BE2C (cell line): ENCODE measurements around the gene NALCN.

Source experiments
- DNase-seq: peaks from one replicate; pipeline ENCODE4 v3.0.0-alpha.2; 2020
- H3K27me3 ChIP-seq: fragments of 250-450 bp; sonication (Bioruptor Pico); 2 replicates; pipeline ENCODE4 v1.5.1; 2020; ENCODE audit warnings: mild to moderate bottlenecking
- H3K36me3 ChIP-seq: fragments of 250-450 bp; sonication (Bioruptor Pico); 2 replicates; pipeline ENCODE4 v1.5.1; 2020; ENCODE audit warnings: mild to moderate bottlenecking
- H3K4me1 ChIP-seq: fragments of 250-450 bp; sonication (Bioruptor Pico); 2 replicates; pipeline ENCODE4 v1.5.1; 2020
- H3K4me3 ChIP-seq: 2 replicates; pipeline ENCODE4 v1.5.1; 2011; ENCODE audit warnings: low read depth, low read length
- H3K9me3 ChIP-seq: fragments of 250-450 bp; sonication (Bioruptor Pico); 2 replicates; pipeline ENCODE4 v1.5.1; 2020
- TF ChIP-seq, protein P1 (sequence below): IDR thresholded peaks from 2 replicates; pipeline ENCODE4 v1.5.1; 2012; ENCODE audit warnings: mild to moderate bottlenecking, low read depth, low read length

The NALCN gene

GRCh38 chr13:101053301-101054093 lies 362.8 kb downstream of the NALCN start:
- Histone ChIP-seq H3K27me3 (no peaks in the 10 kb centered on the region), H3K9me3 (no peaks in the 10 kb centered on the region), H3K36me3 (no peaks in the 10 kb centered on the region), H3K4me3 (no peak overlapping the region), H3K4me1 (no peaks in the 10 kb centered on the region)
- no peak for DNase-seq
- TF ChIP-seq, protein P1, sequence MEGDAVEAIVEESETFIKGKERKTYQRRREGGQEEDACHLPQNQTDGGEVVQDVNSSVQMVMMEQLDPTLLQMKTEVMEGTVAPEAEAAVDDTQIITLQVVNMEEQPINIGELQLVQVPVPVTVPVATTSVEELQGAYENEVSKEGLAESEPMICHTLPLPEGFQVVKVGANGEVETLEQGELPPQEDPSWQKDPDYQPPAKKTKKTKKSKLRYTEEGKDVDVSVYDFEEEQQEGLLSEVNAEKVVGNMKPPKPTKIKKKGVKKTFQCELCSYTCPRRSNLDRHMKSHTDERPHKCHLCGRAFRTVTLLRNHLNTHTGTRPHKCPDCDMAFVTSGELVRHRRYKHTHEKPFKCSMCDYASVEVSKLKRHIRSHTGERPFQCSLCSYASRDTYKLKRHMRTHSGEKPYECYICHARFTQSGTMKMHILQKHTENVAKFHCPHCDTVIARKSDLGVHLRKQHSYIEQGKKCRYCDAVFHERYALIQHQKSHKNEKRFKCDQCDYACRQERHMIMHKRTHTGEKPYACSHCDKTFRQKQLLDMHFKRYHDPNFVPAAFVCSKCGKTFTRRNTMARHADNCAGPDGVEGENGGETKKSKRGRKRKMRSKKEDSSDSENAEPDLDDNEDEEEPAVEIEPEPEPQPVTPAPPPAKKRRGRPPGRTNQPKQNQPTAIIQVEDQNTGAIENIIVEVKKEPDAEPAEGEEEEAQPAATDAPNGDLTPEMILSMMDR = no peak

DNA sequence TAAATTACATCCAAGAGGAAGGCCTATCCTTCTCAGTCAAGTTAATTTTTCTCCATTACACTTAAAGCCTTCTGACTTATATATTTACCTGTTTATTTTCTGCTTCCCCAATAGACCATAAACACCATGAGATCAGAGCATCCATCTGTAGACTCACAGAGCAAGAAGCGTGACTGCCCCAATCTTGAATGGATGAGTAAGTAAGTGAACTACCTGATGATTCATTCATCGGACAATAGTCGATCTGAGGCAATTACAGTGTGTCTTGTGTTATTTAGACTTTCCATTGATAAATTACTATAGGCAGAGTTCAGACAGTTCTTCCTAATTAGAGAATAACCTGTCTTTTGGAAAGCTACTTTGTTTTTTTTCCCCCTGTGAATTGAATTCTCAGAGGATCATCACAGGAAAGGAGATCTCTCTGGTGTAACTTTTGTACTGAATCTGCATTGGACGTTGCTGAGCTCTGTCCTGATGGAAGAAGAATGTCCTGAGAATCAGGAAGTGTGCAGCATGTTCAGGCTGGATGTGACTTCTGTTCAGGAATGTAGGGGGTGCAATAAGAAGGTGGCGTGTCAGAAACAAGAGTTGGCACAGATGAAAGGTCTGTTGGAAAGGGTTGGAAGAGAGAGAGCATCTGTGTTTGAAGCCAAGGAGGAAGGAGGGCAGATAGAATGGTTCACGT lies 367.0 kb downstream of the NALCN start:
- no peaks in the 10 kb centered on the region for H3K9me3 ChIP-seq
- TF ChIP-seq, protein P1 = no peak
- no peak overlapping the region for H3K4me3 ChIP-seq
- no peak for DNase-seq
- H3K4me1 ChIP-seq = no peaks in the 10 kb centered on the region
- H3K27me3 ChIP-seq = no peaks in the 10 kb centered on the region
- no peaks in the 10 kb centered on the region for H3K36me3 ChIP-seq

GRCh38 chr13:101036546-101036945 lies 379.8 kb downstream of the NALCN start:
- Histone ChIP-seq H3K4me3 (no peak overlapping the region), H3K9me3 (no peaks in the 10 kb centered on the region), H3K27me3 (no peaks in the 10 kb centered on the region), H3K4me1 (no peaks in the 10 kb centered on the region), H3K36me3 (no peaks in the 10 kb centered on the region)
- TF ChIP-seq, protein P1 = no peak
- no peak for DNase-seq

DNA sequence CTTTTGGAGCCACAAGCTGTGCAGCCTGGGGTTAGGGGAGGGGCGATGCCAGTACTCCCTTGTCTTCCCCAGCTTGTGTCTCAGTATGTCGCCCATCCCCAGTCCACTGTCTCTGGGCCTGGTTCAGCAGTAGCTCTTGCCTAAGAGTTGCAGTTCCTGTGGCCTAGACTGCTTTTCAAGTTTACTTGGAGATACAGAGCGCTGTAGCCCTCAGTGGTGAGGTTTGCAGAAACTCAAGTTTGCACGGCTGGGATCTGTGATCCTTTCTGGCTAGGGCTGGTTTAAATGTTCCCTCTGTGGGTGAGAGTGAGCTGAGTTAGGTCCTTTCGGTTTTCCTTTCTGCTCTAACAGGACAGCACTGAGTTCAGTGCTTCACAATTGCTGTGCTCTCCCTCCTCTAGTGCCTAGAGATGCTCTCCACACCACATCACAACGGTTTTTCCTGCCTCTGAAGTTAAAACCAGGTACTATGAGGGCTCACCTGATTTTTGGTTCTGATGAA lies 381.1 kb downstream of the NALCN start:
- Histone ChIP-seq H3K4me3 (no peak overlapping the region), H3K9me3 (no peaks in the 10 kb centered on the region), H3K4me1 (no peaks in the 10 kb centered on the region), H3K27me3 (no peaks in the 10 kb centered on the region), H3K36me3 (no peaks in the 10 kb centered on the region)
- DNase-seq = no peak
- TF ChIP-seq, protein P1 = no peak

- Histone ChIP-seq H3K27me3 (no peaks in the 10 kb centered on the region), H3K4me1 (no peaks in the 10 kb centered on the region), H3K36me3 (no peaks in the 10 kb centered on the region), H3K9me3 (no peaks in the 10 kb centered on the region), H3K4me3 (no peak overlapping the region)
- TF ChIP-seq, protein P1 = no peak
- DNase-seq = no peak
These were observed 389.4 kb downstream of the NALCN start for GRCh38 chr13:101026736-101027398.
